Measurements from ENCODE around the gene ARMCX5. TPM values are rescaled to one million over a fixed set of nuclear protein-coding genes. Genes with fewer than 3 reads are reported as not detected.

The ARMCX5 gene
- total RNA-seq, 6 experiments from 2014 or later: 4.6 to 8.9 (median 5.7) TPM

DNA sequence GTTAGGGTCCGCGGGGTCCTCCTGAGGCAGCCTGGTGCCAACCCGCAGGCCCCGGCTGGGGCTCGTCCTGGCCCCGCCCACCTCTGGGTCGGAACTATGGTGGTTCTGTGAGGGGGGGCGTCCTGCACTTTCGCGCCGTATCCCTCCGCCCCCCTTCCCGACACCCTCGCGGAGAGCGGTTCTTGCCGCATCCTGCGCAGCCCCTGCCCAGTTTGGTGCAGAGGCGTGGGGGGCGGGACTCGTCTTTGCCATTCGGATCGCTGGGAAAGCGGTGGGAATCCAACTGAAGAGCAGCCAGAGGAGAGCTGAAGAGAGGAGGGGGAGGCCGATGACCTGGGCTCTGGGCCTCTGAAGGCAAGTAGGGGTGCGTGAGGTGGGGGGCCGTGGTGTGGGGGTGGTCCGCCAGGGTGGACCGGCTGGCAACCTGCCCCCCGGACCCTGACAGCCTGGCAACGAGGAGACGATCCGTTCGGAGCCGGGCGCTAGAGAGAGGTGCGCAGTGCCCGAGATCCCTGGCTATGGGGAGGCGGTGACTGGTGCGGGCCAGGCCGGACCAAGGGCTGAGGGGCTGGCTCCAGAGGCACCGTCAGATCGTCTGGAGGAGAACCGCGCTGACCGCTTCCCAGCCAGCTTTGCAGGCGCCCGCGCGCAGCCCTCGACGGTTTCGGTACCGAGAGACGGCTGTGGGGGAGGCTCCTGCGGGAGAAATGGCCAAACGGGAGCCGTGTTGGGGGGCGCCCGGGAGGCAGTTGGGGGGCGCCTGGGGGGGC, 52.1 kb downstream of the ARMCX5 start, which contains the start of gene GPRASP1:
Gene GPRASP1 (plus strand): TSS at position 242 of the 770 bp plus-strand sequence. CDS start 2,431 bp downstream, outside the sequence.
- no peaks in the 10 kb centered on the region for H3K4me1 ChIP-seq
- H3K27me3 ChIP-seq: no peaks in the 10 kb centered on the region
- intact Hi-C loops (cut with DNase I): no loop called here
- no peaks in the 10 kb centered on the region for H3K9me3 ChIP-seq
- ATAC-seq (peak; percentile 66 to 75 (median 70)), DNase-seq (peak; percentile 47 to 58 (median 57))
- no peaks in the 10 kb centered on the region for H3K36me3 ChIP-seq
- H3K27ac ChIP-seq: peak within 1 kb of the TSS in 1 of 3 donors; percentile 24
- TF ChIP-seq POLR2A (IDR thresholded peaks at IDR 0.05): no peak
- TF ChIP-seq, protein P1, sequence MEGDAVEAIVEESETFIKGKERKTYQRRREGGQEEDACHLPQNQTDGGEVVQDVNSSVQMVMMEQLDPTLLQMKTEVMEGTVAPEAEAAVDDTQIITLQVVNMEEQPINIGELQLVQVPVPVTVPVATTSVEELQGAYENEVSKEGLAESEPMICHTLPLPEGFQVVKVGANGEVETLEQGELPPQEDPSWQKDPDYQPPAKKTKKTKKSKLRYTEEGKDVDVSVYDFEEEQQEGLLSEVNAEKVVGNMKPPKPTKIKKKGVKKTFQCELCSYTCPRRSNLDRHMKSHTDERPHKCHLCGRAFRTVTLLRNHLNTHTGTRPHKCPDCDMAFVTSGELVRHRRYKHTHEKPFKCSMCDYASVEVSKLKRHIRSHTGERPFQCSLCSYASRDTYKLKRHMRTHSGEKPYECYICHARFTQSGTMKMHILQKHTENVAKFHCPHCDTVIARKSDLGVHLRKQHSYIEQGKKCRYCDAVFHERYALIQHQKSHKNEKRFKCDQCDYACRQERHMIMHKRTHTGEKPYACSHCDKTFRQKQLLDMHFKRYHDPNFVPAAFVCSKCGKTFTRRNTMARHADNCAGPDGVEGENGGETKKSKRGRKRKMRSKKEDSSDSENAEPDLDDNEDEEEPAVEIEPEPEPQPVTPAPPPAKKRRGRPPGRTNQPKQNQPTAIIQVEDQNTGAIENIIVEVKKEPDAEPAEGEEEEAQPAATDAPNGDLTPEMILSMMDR (IDR thresholded peaks at IDR 0.05): no peak
- peak within 1 kb of the TSS; percentile 38 to 51 (median 47) for H3K4me3 ChIP-seq
- 4% methylated on average over 5 of the region's 61 CpGs for WGBS (ENCODE audit: insufficient coverage, low coverage, low lambda C conversion rate, missing lambda C conversion rate)

DNA sequence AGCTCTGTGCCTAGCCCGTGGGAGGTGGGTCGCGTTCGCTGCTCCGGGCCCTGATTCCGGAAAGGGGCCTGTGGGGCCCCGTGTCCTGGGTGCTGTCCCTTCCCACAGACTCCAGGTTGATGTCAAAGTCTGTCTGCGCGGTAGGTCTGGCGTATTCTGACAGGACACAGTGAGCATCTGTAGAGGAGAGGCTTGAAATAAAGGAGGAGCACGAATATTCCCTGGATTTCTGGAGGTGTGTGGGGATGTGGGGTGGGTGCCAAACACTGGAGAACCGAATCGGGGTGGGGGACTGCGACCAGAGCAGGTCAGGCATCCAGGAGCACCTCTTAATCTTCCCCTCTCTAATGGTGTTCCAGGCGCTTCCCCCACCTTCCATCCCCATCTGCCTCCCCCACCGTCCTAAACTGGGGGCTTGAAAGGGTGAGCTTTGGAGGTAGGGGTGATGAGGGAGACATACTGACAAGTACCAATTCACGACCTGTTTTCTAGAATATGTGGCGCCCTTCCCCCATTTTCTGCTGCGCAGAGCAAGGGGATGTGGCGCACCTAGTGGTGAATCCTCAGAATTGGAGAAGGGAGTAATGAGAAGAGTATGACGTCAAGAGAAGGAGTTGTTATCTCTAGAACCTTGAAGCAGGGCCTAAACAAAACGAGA, 52.8 kb downstream of the ARMCX5 start:
- H3K4me1 ChIP-seq: no peaks in the 10 kb centered on the region
- DNase-seq (peak in 1 of 3 donors; percentile 42), ATAC-seq (peak; percentile 47 to 72 (median 58))
- peak overlapping the region in 1 of 3 donors; percentile 24 for H3K27ac ChIP-seq
- H3K36me3 ChIP-seq: no peaks in the 10 kb centered on the region
- H3K9me3 ChIP-seq: no peaks in the 10 kb centered on the region
- intact Hi-C loops (cut with DNase I): no loop called here
- TF ChIP-seq, protein P1 (IDR thresholded peaks at IDR 0.05): peak; percentile 35 to 42 (median 40)
- TF ChIP-seq POLR2A (IDR thresholded peaks at IDR 0.05): no peak
- H3K27me3 ChIP-seq: no peaks in the 10 kb centered on the region
- 27% methylated on average over 12 of the region's 22 CpGs for WGBS (ENCODE audit: insufficient coverage, low coverage, low lambda C conversion rate, missing lambda C conversion rate)
- H3K4me3 ChIP-seq: peak overlapping the region; percentile 38 to 51 (median 47)

Other genes with a start within 250 kb of the ARMCX5 start
- gene NXF2B, start 159.5 kb upstream of the ARMCX5 start, total RNA-seq: under 1 TPM in 1 of 6 experiments, not detected in 5; 0.12 TPM
- gene TCP11X2, start 127.7 kb upstream of the ARMCX5 start, total RNA-seq: not detected
- not detected for gene TMSB15A, start 82.8 kb upstream of the ARMCX5 start, total RNA-seq
- gene GPRASP1, start 52.0 kb downstream of the ARMCX5 start, total RNA-seq: 1 to 10 TPM in 4 of 6 experiments, under 1 TPM in 2; 0.61 to 1.8 (median 1.4) TPM
- 1 to 10 TPM; 3.4 to 8.3 (median 5.8) TPM for gene GPRASP2, start 112.9 kb downstream of the ARMCX5 start, total RNA-seq
- gene GPRASP3, start 121.2 kb downstream of the ARMCX5 start, total RNA-seq: 1 to 10 TPM; 1.7 to 3.4 (median 2.2) TPM